HG02840 (cell line): ENCODE data around the gene F5.
"Not testable (repeated sequence)": the region's sequence is repeated elsewhere in the genome, so short reads cannot be mapped to it uniquely, and the experiment has no call there.

ENCODE experiments used
- ATAC-seq: cut with Tn5 transposase; IDR thresholded peaks from one replicate; pipeline ENCODE4 v1.9.1; 2021; ENCODE audit warnings: mild to moderate bottlenecking, moderate library complexity, moderate number of reproducible peaks; ENCODE audit not compliant: unreplicated experiment, low FRiP score

Gene F5

DNA sequence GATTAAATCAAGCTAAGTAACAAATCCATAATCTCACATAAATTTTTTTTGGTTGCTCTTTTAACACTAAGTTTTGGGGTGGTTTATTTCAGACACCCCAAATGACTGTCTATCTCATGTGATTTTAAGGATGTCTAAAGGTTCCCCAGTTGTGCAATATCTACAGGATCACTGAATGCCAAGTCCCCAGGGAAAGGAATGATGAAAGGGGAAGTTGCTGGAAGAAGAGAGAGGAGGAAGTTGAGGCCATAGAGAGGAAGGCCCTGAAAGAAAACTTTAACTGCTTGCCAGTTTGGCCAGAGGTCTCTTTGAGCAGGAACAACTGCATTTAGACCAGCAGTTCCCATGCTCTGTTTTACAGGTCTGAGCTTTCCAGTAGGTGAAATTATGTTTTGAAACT is 73.1 kb downstream of the F5 start:
- ATAC-seq: no peak

DNA sequence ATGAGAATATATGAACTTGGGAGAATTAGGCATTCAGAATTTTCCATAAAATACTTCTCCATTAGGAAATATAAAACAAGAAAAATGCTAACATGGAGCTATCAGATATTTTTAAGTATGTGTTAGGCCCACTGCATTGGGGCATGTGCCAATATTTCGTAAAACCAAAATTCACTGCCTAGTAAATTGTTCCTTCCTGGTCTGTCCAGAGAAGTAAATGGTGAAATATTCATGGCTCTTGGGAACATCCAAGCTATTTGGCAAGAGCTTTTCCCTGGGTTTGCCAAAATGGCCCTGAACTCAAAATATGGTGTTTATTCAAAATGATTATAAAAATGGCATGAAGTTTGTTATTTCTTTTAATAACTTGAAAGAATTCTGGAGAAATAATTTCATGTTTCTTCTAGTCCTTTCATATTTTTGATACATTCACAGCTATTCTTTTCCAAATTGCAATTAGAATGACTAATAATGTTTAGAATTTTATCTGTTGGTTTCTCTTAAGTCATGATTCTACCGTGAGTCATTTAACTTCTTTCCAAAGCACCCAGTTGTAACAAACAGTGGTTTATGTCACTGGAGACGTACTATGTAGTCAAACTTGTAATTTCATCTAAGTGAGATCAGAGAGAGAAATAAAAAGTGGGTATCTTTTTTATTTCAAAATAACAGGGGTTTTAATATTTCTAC is 74.8 kb downstream of the F5 start:
- no peak for ATAC-seq

DNA sequence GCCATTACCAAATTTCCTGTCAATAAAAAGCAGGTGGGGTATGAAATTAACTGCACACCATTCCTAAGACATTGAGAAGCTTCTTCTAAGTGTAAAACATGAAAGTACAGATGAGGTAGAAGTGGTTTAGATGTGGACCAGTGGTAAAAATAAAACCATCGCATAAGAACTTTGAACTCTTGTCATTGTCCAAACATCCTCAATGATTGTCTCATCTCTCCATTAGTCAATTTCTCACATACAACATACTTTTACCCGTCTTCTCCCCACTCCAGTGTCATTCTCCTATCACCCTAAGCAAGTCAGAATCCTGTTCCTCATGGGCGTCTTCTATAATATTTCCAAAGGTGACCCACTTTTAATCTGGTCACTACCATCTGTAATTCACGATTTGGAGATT is 76.2 kb downstream of the F5 start:
- ATAC-seq: no peak

DNA sequence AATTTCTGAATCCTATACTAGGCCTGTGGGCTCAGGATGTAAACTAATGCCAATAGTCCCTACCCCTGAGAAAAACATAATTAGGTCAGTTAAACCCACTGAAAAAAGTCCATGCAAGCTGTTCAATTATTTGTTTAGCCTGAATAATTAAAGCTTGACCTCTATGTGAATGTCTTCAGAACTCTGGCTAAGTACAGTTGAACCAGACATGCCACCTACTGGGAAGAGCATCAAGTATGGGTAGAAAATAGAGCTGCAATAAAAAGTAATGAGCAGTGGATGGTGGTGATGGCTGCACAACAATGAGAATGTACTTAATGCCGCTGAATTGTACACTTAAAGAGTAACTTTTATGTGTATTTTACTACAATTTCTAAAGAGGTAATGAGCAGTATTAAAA is 76.9 kb downstream of the F5 start:
- no peak for ATAC-seq

DNA sequence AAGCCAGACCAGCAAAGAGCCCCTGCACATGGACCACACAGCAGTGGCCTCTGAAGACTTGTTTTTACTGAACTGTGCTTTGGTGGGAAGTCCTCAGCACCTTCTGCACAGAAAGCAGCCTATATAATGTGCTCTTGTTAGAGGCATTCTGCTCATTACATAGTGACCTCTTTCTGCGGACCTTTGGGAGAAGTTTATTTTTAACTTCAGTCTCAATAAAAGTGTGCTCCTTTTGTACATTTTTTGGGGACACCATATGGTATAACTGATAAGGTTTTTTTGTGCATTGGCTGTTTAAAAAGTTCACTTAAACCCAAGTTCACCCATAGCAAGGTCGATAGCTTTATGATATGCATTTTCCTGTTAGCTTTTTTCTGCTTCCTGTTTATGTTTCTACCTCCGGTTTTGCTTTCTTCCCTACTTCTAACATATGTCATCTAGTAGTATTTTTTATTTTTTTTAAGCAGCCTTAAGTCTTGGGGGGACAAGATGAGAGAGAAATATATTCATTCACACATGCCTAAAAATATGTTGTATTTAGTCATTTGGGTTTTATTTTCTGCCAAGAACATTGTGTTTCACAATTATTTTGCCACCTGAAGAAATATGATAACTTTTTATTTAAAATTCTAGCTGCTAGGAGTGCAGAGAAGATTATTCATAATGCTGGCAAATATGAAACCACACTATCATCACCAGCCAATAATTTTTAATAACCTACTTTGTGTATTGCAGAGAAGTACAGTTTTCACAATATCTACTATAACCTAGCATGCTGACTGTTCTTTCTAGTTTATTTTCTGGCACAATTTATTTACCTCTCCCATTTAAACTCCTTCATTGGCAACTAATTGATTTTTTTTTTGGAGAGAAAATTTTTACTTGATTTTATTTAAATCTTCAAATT is 77.6 kb downstream of the F5 start:
- no peak for ATAC-seq

DNA sequence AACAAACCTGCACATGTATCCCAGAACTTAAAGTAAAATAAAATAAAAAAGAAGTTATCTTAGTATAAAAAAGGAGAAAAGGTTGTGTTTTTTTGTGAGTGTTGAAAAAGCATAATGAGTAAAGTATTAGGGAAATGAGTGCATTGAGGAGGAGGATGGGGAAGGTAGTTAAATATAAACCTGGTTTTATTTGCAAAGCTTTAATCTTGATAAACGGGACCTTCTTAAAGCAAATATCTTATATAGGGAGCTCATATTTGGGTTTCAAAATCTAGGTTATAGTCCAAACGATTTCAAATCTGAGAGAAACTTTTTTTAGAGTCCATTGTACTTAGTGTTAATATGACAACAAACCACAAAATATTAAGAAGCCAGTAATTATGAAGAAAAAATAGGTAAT is 78.9 kb downstream of the F5 start:
- ATAC-seq: no peak

DNA sequence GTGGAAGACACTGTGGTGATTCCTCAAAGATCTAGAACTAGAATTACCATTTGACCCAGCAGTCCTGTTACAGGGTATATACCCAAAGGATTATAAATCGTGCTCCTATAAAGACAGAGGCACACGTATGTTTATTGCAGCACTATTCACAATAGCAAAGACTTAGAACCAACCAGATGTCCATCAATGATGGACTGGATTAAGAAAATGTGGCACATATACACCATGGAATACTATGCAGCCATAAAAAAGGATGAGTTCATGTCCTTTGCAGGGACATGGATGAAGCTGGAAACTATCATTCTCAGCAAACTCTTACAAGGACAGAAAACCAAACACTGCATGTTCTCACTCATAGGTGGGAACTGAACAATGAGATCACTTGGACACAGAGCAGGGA is 82.7 kb downstream of the F5 start:
- ATAC-seq: not testable (repeated sequence)

DNA sequence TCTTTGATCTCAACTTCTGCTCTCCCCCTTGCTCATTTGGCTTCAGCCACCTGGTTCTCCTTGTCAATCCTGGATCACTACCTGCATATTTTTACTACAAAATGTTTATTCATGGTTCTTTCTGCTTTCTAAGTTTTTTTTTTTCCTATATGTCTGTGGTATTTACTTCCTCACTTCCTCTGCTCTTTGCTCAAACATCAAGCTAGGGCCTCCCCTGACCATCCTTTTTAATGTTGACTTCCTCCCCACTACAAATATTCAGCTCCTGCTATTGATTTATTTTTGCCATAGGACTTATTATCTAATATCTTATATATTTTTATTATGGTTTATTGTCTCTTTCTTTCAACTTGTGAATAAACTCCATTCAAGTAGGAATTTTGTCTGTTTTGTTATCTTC is 86.5 kb downstream of the F5 start:
- no peak for ATAC-seq

DNA sequence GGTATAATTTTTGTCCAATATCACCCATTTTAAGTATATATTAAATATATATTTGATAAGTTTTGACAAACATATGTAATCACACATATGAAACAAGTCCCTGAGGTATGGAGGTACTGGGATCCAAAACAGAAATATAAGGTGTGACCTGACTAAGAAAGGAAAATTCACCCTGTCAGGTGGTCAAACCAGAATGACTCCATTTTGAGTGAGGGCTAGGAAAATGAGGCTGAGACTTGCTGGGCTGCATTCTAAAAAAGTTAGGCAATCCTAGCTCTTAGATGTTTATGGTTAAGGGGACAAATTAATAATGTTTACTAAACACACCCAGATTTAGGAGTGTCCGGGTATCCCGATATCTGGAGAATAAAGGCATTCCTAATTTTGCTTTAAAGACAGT is 89.0 kb downstream of the F5 start:
- ATAC-seq: no peak

DNA sequence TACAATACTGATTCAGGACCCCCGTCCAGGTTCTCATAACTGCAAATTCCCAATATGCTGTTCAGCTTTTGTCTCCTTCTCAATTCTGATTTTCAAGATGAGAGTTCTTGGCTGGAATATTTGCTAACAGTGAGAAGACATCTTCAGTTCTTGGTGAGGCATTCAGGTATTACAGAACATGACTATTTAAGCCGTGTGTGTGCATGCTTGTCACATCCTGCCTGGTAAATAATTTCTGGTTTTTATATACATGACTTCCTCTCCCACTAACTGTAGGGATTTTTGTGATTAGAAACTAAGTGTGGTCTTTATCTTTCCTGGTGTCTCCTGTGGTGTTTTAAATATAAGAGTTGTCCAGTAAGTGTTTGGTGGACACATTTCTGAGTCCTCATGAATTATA is 90.4 kb downstream of the F5 start:
- ATAC-seq: no peak

DNA sequence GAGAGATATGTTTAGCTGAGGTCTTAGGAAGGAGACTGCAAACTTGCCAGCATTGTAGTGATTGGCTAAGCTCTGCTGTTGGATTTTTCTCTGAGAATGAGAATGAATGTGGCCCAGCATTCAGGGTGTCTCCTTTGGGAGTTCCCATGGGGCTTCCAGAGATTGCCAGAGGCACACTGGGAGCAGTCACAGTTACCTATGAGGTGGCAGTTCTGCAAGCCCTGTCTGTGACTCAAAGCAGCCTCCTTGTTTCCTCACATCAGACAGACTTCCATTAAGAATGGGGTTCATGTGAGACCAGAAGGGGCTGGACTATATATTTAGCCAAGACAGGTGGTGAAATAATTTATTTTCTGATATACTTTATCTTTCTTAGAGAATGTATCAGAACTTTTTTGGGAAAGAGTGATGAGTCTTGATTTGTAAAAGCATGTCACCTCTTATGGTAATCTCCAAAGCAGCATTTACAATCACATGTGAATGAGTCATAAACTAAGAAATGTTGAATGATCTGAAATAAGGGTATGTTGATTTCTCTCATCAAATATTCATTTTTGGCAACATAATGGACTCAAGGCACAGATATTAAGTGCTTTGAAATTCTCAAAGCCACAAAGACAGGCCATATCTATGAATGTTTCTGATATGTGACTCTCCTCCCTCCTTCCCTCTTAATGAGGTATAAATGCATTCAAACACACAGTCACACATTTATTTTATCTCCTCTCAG is 91.1 kb downstream of the F5 start:
- ATAC-seq: no peak

DNA sequence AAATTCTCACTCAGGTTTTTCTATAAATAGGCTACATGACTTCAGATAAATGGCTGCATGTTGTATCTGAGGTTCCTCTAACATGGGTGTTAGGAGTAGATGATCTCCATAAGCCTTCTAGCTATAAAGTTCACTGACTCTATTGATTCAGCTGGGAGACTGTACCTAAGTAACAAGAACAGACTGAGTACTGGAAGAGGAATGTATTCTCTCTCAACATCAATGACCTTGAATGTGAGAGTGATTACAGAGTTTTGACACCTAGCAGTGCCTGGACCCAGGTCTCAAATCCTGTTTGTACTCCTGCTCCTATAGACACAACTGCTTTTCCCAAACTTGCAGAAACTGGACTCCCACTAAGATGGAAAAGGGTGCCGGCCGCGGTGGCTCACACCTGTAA is 91.9 kb downstream of the F5 start:
- no peak for ATAC-seq

DNA sequence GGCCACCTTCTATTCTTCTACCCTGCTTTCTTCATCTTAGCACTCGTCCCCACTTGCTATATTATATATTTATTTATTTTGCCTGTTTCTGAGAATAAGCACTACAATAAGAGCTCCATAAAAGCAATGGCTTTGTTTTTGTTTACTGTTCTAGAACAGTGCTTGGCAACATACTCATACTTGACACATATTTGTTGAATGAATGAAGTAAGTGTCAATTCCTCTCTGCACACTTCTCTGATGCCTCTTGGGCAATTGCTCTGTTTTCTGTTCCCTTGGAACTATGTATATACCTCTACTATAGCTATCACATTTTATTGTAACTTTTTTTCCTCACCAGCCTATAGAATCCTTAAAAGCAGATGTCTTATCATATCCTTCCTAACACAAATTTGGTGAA is 93.0 kb downstream of the F5 start:
- no peak for ATAC-seq

DNA sequence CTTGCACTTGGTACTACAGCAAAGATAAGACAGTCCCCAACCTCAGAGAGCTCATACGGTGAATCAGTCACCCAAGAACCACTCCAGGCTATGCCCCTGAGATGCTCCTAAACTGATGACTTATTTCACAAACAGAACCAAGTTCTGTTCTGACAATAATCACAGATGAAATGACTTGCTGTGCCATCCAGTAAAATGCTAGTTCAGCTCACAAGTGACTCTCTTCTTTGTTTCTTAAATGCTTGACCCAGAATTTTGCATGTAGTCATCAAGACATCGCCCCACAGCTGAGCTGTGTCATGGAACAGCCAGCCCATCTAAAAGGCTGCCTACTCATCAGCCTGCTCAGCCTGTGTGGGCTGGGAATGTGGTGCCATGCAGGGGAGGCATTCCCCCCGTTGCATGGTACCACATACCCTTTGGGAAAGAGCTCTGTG is 94.4 kb downstream of the F5 start:
- peak; percentile 56 for ATAC-seq

DNA sequence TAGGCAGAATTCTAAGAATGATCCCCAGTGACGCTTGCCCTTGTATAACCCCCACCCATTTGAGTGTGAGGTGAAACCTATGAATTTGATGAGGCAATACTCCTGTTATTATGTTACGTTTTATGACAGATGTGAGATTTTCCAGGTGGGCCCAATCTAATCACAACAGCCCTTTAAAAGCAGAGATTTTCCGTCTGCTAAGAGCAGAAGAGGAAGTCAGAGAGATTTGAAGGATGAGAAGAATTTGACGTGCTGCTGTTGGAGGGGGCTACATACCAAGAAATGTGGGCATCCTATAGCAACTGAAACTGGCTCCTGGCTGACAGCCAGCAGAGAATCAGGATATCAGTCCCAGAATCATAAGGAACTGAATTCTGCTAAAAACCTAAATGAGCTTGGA is 98.1 kb downstream of the F5 start:
- ATAC-seq: no peak

DNA sequence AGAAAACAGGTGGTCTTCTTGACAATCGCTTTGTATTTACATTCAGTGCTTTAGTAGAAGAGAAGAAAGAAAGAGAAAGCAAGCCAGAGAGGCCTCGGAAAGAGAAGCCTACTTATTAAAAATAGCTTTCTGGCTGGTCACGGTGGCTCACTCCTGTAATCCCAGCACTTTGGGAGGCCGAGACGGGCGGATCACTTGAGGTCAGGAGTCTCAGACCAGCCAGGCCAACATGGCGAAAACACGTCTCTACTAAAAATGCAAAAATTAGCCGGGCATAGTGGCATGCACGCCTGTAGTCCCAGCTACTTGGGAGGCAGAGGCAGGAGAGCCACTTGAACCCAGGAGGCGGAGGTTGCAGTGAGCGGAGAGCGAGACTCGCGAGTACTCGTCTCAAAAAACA is 98.7 kb downstream of the F5 start:
- ATAC-seq: no peak

DNA sequence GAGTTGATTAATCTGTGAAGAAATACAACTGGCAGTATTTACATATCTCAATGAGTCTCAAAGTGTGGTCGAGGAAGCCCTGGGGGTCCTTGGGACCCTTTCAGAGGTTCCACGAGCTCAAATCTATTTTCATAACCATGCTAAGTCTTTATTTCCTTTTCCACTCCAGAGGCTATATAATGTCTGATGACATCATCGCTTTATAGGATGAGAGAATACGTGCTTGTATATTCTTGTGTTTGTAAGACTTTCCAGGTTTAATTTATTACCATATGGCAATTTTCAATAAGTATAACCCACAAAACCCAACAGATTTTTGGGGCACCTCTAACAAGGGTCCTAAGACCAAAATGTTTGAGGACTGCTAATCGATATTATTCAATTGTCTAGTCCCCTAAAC is 99.1 kb downstream of the F5 start:
- no peak for ATAC-seq

DNA sequence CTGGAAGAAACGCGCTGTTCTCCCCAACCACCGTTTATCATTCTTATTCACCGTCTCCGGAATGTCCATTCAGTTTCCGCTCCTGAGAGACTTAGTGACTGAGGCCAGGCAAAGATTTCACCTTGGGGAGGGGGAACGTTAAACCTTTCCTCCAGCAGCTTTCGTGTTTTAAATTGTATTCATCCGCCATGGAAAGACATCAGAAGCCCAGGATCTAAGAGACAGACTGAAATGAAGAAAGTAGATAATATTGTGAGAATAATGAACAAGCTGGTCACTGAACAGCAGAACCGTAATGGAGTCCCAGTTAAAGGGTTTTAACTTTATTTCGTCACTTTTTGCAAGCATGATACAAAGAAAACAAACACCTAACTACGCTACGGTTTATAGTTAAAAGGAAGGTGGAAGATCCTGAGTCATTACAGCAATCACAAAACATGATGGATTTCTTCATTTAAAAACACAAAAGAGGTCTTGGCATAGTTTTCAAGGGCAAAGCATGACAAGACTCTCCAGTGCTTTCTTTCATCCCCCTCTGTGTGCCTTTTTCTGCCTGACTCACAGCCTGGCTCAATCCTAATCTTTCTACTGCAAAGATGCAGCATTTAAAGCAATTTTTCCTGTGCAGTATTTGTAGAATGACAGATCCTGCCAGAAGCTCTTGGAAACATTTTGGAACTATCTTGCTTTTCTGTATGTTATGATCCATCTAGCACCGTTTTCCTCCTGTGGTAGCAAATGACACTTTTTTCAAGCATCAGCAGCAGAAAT is 99.8 kb downstream of the F5 start:
- no peak for ATAC-seq

DNA sequence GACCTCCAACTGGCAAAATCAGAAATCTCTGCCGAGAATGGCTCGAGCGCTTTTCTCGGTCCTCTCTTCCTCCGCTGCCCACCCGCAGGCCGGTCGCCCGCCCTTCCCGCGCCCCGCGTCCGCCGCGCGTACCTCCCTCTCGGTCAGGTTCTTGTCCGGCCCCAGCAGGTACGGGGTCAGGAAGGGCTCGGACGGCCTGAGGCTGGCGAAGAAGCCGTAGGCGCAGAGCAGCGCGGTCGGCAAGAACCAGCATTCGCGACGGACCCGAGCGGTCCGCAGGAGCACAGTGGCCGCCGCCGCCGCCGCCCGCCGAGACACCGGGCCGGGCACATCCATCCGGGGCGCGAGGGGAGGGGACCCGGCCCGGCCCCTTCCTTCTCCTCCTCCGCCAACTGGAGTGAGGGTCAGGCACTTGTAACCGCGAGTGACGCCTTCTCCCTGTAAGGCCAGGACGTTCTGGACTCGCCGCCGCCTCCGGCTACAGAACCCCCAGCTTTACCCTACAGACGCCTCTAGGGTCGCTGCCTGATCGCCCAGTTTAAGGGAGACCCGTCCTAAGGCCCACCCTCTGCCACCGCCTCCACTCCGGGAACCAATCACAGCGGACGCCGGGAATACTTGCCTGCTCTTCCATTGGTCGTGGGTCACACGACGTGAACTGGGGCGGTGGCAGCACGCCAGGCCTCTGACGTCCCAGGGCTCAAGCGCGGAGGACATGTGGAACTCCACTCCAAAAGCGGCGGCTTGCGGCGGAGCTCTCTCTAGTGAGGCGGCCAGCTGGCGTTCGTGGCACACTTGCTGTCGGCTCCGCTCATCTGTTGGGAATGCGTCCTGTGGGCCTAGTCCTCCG is 100.6 kb downstream of the F5 start, which contains the start of gene SLC19A2:
Gene SLC19A2 (minus strand): TSS at position 514 of the 850 bp plus-strand sequence. CDS start 178 bp downstream, at position 336.
- ATAC-seq: peak; percentile 99
